OCI-LY7 (cell line): ENCODE data around the gene CHD3. TPM values are rescaled to one million over a fixed set of nuclear protein-coding genes. Genes with fewer than 3 reads are reported as not detected.

Source experiments
- BruUV-seq: library from RNA; stranded (reverse); fragments of 400-500 nt; replicated peaks from 2 replicates; lab custom pipeline; 2021; lab: Mats Ljungman, UMichigan
- CTCF ChIA-PET: fragments of 300-600 bp; sonication (Branson Sonifier 250); formaldehyde crosslinking; loops from one replicate; lab custom pipeline; 2022; ENCODE audit warnings: antibody characterized with exemption; ENCODE audit not compliant: unreplicated experiment; lab: Charles Lee
- POLR2A ChIA-PET: fragments of 300-600 bp; sonication (Branson Sonifier 250); formaldehyde crosslinking; loops from one replicate; lab custom pipeline; 2022; ENCODE audit warnings: antibody characterized with exemption; lab: Charles Lee
- DNase-seq: peaks from one replicate; pipeline ENCODE4 v3.0.0-alpha.2; 2015; ENCODE audit warnings: low spot score
- H2AFZ ChIP-seq: fragments of 200-600 bp; sonication (generic), shearing (Covaris generic); 2 replicates; pipeline ENCODE4 v1.6.1; 2014; ENCODE audit warnings: mild to moderate bottlenecking, antibody characterized with exemption, low read length, moderate library complexity
- H3K27ac ChIP-seq: fragments of 200-600 bp; sonication (generic); 2 replicates; pipeline ENCODE4 v1.5.1; 2014; ENCODE audit warnings: mixed run types, low read depth, mild to moderate bottlenecking, moderate library complexity, low read length, inconsistent platforms; ENCODE audit not compliant: poor library complexity, severe bottlenecking
- H3K36me3 ChIP-seq: fragments of 200-600 bp; sonication (generic); 2 replicates; pipeline ENCODE4 v1.6.1; 2014; ENCODE audit warnings: mild to moderate bottlenecking, antibody characterized with exemption, low read length, moderate library complexity, mixed read lengths; ENCODE audit not compliant: insufficient read depth
- H3K4me1 ChIP-seq: fragments of 200-600 bp; sonication (generic); 2 replicates; pipeline ENCODE4 v1.5.1; 2014; ENCODE audit warnings: mild to moderate bottlenecking, low read length; ENCODE audit not compliant: insufficient read depth, poor library complexity, severe bottlenecking
- H3K4me2 ChIP-seq: fragments of 200-600 bp; sonication (generic); 2 replicates; pipeline ENCODE4 v1.6.1; 2014; ENCODE audit warnings: mild to moderate bottlenecking, low read length
- H3K4me3 ChIP-seq: fragments of 200-600 bp; sonication (generic); 2 replicates; pipeline ENCODE4 v1.5.1; 2014; ENCODE audit warnings: mild to moderate bottlenecking, low read depth, low read length; ENCODE audit not compliant: poor library complexity, severe bottlenecking
- H3K79me2 ChIP-seq: fragments of 200-600 bp; sonication (generic); 2 replicates; pipeline ENCODE4 v1.6.1; 2016; ENCODE audit warnings: low read depth, mild to moderate bottlenecking, low read length, moderate library complexity, mixed read lengths; ENCODE audit not compliant: insufficient read depth
- H3K9me2 ChIP-seq: fragments of 200-600 bp; sonication (generic); 2 replicates; pipeline ENCODE4 v1.6.1; 2016; ENCODE audit warnings: mild to moderate bottlenecking, low read length, mixed read lengths; ENCODE audit not compliant: insufficient read depth
- H3K9me3 ChIP-seq: fragments of 200-600 bp; sonication (generic); 2 replicates; pipeline ENCODE4 v1.6.1; 2014; ENCODE audit warnings: mild to moderate bottlenecking, mixed run types, low read length, mixed read lengths
- H4K20me1 ChIP-seq: fragments of 200-600 bp; sonication (generic); 2 replicates; pipeline ENCODE4 v1.6.1; 2014; ENCODE audit warnings: mild to moderate bottlenecking, antibody characterized with exemption, low read length, moderate library complexity, mixed read lengths; ENCODE audit not compliant: insufficient read depth
- CTCF ChIP-seq: fragments of 200-600 bp; sonication (generic); conservative IDR thresholded peaks from 2 replicates; pipeline ENCODE4 v1.5.1; 2014; ENCODE audit warnings: mild to moderate bottlenecking, antibody characterized with exemption, low read length, moderate library complexity, mixed read lengths
- EZH2phosphoT487 ChIP-seq: fragments of 200-600 bp; sonication (generic); IDR thresholded peaks from 2 replicates; pipeline ENCODE4 v1.6.1; 2018; ENCODE audit warnings: low read depth, borderline replicate concordance, mild to moderate bottlenecking, mixed run types, antibody characterized with exemption, low read length, moderate library complexity, mixed read lengths
- intact Hi-C: fragments of 100-400 bp; cut with micrococcal nuclease; formaldehyde crosslinking; loops from one replicate; pipeline ENCODE4 v1.10.0; 2022; ENCODE audit not compliant: unreplicated experiment
- total RNA-seq, 2 experiments: library from RNA; depleted of rRNA in 1 of 2; stranded (reverse); fragments of >200 nt in 1 of 2; shearing (Covaris generic) in 1 of 2; gene quantifications; 2 replicates each; pipeline ENCODE4 v1.2.3, GENCODE V29; 2014 to 2022

The CHD3 gene
- total RNA-seq, 2 experiments from 2014 or later = 42.5 to 126 TPM

- BruUV-seq = no TSS peak
- no peaks in the 10 kb centered on the region for H3K9me3 ChIP-seq
- H3K4me3 ChIP-seq = peak overlapping the region; percentile 79
- CTCF ChIA-PET = interaction anchor here (1.2 kb wide), 1 partner anchor 11 kb away, joined by 9 read pairs; no protein-coding TSS in a partner anchor
- peak overlapping the region; percentile 92 for H3K27ac ChIP-seq
- peak overlapping the region; percentile 95 for H3K4me2 ChIP-seq
- intact Hi-C loops = no loop called here
- TF ChIP-seq EZH2phosphoT487 (no peak), CTCF (no peak)
- H3K36me3 ChIP-seq = peaks cover 53% of the 10 kb centered on the region
- no peak overlapping the region for H2AFZ ChIP-seq
- POLR2A ChIA-PET = interaction anchor here (0.6 to 1.0 kb wide), 3 partner anchors 11 to 298 kb away, joined by 4 to 5 read pairs (median 4); partner anchors contain the start of gene TP53
- no peaks in the 10 kb centered on the region for H3K9me2 ChIP-seq
- H3K4me1 ChIP-seq = peaks cover 21% of the 10 kb centered on the region
- no peak for DNase-seq
- H4K20me1 ChIP-seq = peaks cover 17% of the 10 kb centered on the region; the same call in 1 of the 2 replicates
- H3K79me2 ChIP-seq = peaks cover 26% of the 10 kb centered on the region; the same call in 1 of the 2 replicates
These were observed 43.1 kb upstream of the CHD3 start for GRCh38 chr17:7845359-7846062.

GRCh38 chr17:7846063-7846735 lies 42.4 kb upstream of the CHD3 start:
- TF ChIP-seq CTCF (no peak), EZH2phosphoT487 (no peak)
- intact Hi-C loops = no loop called here
- Histone ChIP-seq H3K27ac (no peak overlapping the region), H2AFZ (no peak overlapping the region), H3K36me3 (peaks cover 53% of the 10 kb centered on the region), H3K9me3 (no peaks in the 10 kb centered on the region), H3K4me1 (peaks cover 21% of the 10 kb centered on the region), H4K20me1 (peaks cover 10% of the 10 kb centered on the region; the same call in 1 of the 2 replicates), H3K9me2 (no peaks in the 10 kb centered on the region), H3K79me2 (peaks cover 19% of the 10 kb centered on the region; the same call in 1 of the 2 replicates), H3K4me3 (no peak overlapping the region), H3K4me2 (no peak overlapping the region)
- no TSS peak for BruUV-seq
- ChIA-PET POLR2A (interaction anchor here (0.6 kb wide), 1 partner anchor 297 kb away, joined by 4 read pairs; no protein-coding TSS in a partner anchor), CTCF (no interaction called here)
- DNase-seq = no peak
